CD4-positive, alpha-beta T cell (primary cell): ENCODE results near the gene KSR2. TPM values are rescaled to one million over a fixed set of nuclear protein-coding genes. Genes with fewer than 3 reads are reported as not detected.

Source experiments
- ATAC-seq: fragments of 200-7000 bp; cut with Tn5 transposase; one replicate; pipeline ENCODE4 v1.10.0; 2022; ENCODE audit warnings: mild to moderate bottlenecking; ENCODE audit not compliant: poor library complexity
- CTCF ChIA-PET: fragments of 350-600 bp; sonication (Branson Sonifier 250); formaldehyde crosslinking; loops from one replicate; lab custom pipeline; 2021; ENCODE audit warnings: antibody characterized with exemption, inconsistent platforms; lab: Charles Lee
- POLR2A ChIA-PET: fragments of 350-600 bp; sonication (Branson Sonifier 250); formaldehyde crosslinking; loops from one replicate; lab custom pipeline; 2021; ENCODE audit warnings: antibody characterized with exemption, inconsistent platforms; lab: Charles Lee
- DNase-seq, 14 experiments: peaks; one replicate each; pipeline ENCODE4 v3.0.0-alpha.2; 2013 to 2020; ENCODE audit warnings: mixed read lengths in 2 of 14
- H3K27ac ChIP-seq, 2 donors: one replicate each; pipeline versions ENCODE4 v1.5.1 to v1.7.0; 2013; ENCODE audit warnings: low read length in 2 of 2, low read depth in 1 of 2, mild to moderate bottlenecking in 1 of 2
- H3K27me3 ChIP-seq, 2 experiments: 1 replicate in 1 of 2; 2 replicates in 1 of 2; pipeline versions ENCODE4 v1.6.1 to v1.7.0; 2013; ENCODE audit warnings: low read length in 2 of 2, control low read depth in 1 of 2, mild to moderate bottlenecking in 1 of 2, moderate library complexity in 1 of 2; ENCODE audit not compliant: insufficient read depth in 2 of 2, control insufficient read depth in 1 of 2
- H3K36me3 ChIP-seq: one replicate; pipeline ENCODE4 v1.6.1; 2013; ENCODE audit warnings: low read length, control low read depth; ENCODE audit not compliant: insufficient read depth
- H3K4me1 ChIP-seq: one replicate; pipeline ENCODE4 v1.6.1; 2013; ENCODE audit warnings: low read length, control low read depth; ENCODE audit not compliant: insufficient read depth
- H3K4me3 ChIP-seq: one replicate; pipeline ENCODE4 v1.5.1; 2013; ENCODE audit warnings: mild to moderate bottlenecking, low read length, moderate library complexity
- H3K9me3 ChIP-seq, 2 experiments: 1 replicate in 1 of 2; 2 replicates in 1 of 2; pipeline versions ENCODE4 v1.6.1 to v1.7.0; 2013; ENCODE audit warnings: low read length in 2 of 2, mild to moderate bottlenecking in 2 of 2, control low read depth in 1 of 2, moderate library complexity in 1 of 2; ENCODE audit not compliant: control insufficient read depth in 1 of 2, insufficient read depth in 1 of 2
- H3K27ac Mint-ChIP-seq: one replicate; pipeline ENCODE4 v1.8.0; 2020; ENCODE audit warnings: mixed read lengths
- H3K27me3 Mint-ChIP-seq: one replicate; pipeline ENCODE4 v1.8.0; 2021; ENCODE audit warnings: mixed read lengths
- H3K36me3 Mint-ChIP-seq: one replicate; pipeline ENCODE4 v1.8.0; 2021; ENCODE audit warnings: low read depth, mixed read lengths
- H3K4me1 Mint-ChIP-seq: one replicate; pipeline ENCODE4 v1.8.0; 2021; ENCODE audit warnings: low read depth, mixed read lengths
- H3K4me3 Mint-ChIP-seq: one replicate; pipeline ENCODE4 v1.8.0; 2020; ENCODE audit warnings: mild to moderate bottlenecking, mixed read lengths
- H3K9me3 Mint-ChIP-seq: one replicate; pipeline ENCODE4 v1.8.0; 2020; ENCODE audit warnings: mixed read lengths
- intact Hi-C, 2 experiments: fragments of 100-400 bp; cut with DNase I in 1 of 2; cut with micrococcal nuclease in 1 of 2; formaldehyde crosslinking; loops; one replicate each; pipeline versions ENCODE4 v1.15.1 to v1.9.0; 2023 to 2025; cut with DNase I, micrococcal nuclease
- total RNA-seq, 174 experiments: library from RNA in 2 of 174; stranded (reverse) in 2 of 174; gene quantifications; one replicate each; pipeline ENCODE4 v1.2.3 and lab custom pipeline; 2021 to 2026
- TF ChIP-seq, protein P1 (sequence below): fragments of 200-600 bp; IDR thresholded peaks from one replicate; pipeline ENCODE4 v1.8.0; 2022; ENCODE audit warnings: antibody characterized with exemption, mild to moderate bottlenecking

The KSR2 gene
- total RNA-seq, 2 experiments from 2014 or later: 0.05 to 0.17 TPM

DNA sequence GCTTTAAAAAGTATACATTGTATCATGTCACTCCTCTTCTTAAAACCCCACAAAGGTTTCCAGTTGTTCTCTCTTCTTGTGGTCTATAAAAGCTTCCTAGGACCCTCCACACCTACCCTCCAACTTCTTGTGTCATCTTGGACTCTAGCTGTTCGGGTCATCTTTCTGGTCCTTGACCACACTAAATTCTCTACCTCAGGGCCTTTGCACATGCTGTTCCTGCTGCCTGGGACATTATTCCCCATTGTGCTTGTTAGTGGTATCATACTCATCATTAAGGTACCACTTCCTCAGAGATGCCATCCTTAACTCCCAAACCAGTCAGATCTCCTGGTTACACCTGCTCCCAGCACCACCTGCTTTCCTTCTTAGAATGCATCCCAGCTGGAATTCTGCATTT, 294.0 kb downstream of the KSR2 start:
- H3K9me3 ChIP-seq: peaks cover 5 to 14% of the 10 kb centered on the region in 2 experiments
- intact Hi-C loops: no loop called here
- Mint-ChIP-seq H3K4me1 (no peaks in the 10 kb centered on the region), H3K36me3 (no peaks in the 10 kb centered on the region), H3K9me3 (peaks cover 15% of the 10 kb centered on the region), H3K27ac (no peak overlapping the region), H3K27me3 (no peaks in the 10 kb centered on the region), H3K4me3 (no peak overlapping the region)
- POLR2A ChIA-PET: no interaction called here
- DNase-seq (no peak), ATAC-seq (no peak)
- TF ChIP-seq, protein P1, sequence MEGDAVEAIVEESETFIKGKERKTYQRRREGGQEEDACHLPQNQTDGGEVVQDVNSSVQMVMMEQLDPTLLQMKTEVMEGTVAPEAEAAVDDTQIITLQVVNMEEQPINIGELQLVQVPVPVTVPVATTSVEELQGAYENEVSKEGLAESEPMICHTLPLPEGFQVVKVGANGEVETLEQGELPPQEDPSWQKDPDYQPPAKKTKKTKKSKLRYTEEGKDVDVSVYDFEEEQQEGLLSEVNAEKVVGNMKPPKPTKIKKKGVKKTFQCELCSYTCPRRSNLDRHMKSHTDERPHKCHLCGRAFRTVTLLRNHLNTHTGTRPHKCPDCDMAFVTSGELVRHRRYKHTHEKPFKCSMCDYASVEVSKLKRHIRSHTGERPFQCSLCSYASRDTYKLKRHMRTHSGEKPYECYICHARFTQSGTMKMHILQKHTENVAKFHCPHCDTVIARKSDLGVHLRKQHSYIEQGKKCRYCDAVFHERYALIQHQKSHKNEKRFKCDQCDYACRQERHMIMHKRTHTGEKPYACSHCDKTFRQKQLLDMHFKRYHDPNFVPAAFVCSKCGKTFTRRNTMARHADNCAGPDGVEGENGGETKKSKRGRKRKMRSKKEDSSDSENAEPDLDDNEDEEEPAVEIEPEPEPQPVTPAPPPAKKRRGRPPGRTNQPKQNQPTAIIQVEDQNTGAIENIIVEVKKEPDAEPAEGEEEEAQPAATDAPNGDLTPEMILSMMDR: no peak
- H3K4me1 ChIP-seq: no peaks in the 10 kb centered on the region
- H3K27me3 ChIP-seq: no peaks in the 10 kb centered on the region
- H3K27ac ChIP-seq: no peak overlapping the region
- H3K4me3 ChIP-seq: no peak overlapping the region
- H3K36me3 ChIP-seq: no peaks in the 10 kb centered on the region
- CTCF ChIA-PET: no interaction called here

DNA sequence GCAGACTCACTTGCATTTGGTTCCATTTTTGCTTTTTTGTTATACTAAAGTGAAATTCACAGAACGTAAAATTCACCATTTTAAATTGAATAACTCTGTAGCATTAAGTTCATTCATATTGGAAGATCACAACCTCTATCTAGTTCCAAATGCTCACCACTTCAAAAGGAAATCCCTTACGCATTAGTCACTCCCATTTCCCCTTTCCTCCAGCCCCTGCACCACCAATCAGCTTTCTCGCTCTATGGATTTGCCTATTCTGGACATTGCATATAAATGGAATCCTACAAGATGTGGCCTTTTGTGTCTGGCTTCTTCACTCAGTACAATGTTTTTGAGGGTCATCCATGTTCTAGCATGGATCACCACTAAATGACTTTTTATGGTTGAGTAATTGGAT, 294.5 kb downstream of the KSR2 start:
- intact Hi-C loops: no loop called here
- no peaks in the 10 kb centered on the region for H3K36me3 ChIP-seq
- no peaks in the 10 kb centered on the region for H3K27me3 Mint-ChIP-seq
- TF ChIP-seq, protein P1: no peak
- DNase-seq (no peak), ATAC-seq (no peak)
- CTCF ChIA-PET: no interaction called here
- H3K4me3 Mint-ChIP-seq: no peak overlapping the region
- H3K27me3 ChIP-seq: no peaks in the 10 kb centered on the region
- H3K9me3 ChIP-seq: peaks cover 5 to 14% of the 10 kb centered on the region in 2 experiments
- H3K27ac ChIP-seq: no peak overlapping the region
- H3K4me3 ChIP-seq: no peak overlapping the region
- peaks cover 15% of the 10 kb centered on the region for H3K9me3 Mint-ChIP-seq
- H3K4me1 ChIP-seq: no peaks in the 10 kb centered on the region
- POLR2A ChIA-PET: no interaction called here
- no peaks in the 10 kb centered on the region for H3K4me1 Mint-ChIP-seq
- H3K36me3 Mint-ChIP-seq: no peaks in the 10 kb centered on the region
- no peak overlapping the region for H3K27ac Mint-ChIP-seq

DNA sequence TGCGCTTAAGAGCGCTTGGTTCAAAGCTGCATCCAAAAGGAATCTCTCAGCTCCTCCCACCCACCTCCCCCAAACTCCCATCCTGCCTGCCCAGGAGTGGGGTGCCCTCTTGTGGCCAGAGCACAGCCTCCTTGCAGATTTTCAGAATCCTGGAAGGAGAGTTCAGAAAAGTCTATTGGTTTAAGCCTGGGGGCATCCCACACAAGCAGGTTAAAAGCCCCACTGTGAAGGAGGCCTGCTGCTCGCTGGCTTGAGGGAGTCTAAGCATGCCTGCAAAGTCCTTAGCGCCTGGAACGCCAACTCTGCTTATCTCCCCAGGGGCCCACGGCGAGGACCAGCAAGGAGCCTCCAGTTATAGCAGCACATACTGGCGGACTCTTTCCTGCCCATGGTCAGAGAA, 297.1 kb downstream of the KSR2 start:
- Mint-ChIP-seq H3K27ac (no peak overlapping the region), H3K36me3 (no peaks in the 10 kb centered on the region), H3K9me3 (peaks cover 9% of the 10 kb centered on the region), H3K4me1 (no peaks in the 10 kb centered on the region), H3K4me3 (no peak overlapping the region), H3K27me3 (no peaks in the 10 kb centered on the region)
- no peaks in the 10 kb centered on the region for H3K36me3 ChIP-seq
- H3K9me3 ChIP-seq: peaks cover 0 to 25% of the 10 kb centered on the region in 2 experiments
- no peak overlapping the region for H3K27ac ChIP-seq
- ATAC-seq (no peak), DNase-seq (no peak)
- ChIA-PET CTCF (no interaction called here), POLR2A (no interaction called here)
- TF ChIP-seq, protein P1: no peak
- no peaks in the 10 kb centered on the region for H3K27me3 ChIP-seq
- no peaks in the 10 kb centered on the region for H3K4me1 ChIP-seq
- no peak overlapping the region for H3K4me3 ChIP-seq
- intact Hi-C loops: no loop called here
